Measurements from ENCODE around the gene PDZRN3. TPM values are rescaled to one million over a fixed set of nuclear protein-coding genes. Genes with fewer than 3 reads are reported as not detected.

The PDZRN3 gene
- total RNA-seq, 4 donors from 2014 or later: 25.3 to 152 (median 45.4) TPM

DNA sequence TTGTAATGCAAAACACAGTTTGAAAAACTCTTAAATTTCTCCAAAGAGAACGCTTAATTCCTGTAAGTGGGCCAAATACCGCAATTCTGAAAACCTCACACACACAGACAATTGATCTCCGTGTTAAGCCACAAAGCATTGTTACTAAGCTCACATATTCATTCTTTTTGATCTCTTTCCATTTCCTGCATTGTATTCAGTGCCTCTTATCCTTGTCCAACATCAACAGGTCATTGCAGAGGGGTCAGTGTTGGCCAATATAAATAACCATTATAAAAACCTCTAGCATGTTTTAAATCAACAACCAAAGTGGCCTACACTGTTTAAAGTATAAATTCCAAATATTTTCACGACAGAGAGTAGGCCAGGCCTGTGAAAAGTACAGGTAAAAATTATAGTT lies 171.1 kb downstream of the PDZRN3 start:
- TF ChIP-seq, protein P1, sequence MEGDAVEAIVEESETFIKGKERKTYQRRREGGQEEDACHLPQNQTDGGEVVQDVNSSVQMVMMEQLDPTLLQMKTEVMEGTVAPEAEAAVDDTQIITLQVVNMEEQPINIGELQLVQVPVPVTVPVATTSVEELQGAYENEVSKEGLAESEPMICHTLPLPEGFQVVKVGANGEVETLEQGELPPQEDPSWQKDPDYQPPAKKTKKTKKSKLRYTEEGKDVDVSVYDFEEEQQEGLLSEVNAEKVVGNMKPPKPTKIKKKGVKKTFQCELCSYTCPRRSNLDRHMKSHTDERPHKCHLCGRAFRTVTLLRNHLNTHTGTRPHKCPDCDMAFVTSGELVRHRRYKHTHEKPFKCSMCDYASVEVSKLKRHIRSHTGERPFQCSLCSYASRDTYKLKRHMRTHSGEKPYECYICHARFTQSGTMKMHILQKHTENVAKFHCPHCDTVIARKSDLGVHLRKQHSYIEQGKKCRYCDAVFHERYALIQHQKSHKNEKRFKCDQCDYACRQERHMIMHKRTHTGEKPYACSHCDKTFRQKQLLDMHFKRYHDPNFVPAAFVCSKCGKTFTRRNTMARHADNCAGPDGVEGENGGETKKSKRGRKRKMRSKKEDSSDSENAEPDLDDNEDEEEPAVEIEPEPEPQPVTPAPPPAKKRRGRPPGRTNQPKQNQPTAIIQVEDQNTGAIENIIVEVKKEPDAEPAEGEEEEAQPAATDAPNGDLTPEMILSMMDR (IDR thresholded peaks at IDR 0.05; ENCODE audit: low read depth): no peak

DNA sequence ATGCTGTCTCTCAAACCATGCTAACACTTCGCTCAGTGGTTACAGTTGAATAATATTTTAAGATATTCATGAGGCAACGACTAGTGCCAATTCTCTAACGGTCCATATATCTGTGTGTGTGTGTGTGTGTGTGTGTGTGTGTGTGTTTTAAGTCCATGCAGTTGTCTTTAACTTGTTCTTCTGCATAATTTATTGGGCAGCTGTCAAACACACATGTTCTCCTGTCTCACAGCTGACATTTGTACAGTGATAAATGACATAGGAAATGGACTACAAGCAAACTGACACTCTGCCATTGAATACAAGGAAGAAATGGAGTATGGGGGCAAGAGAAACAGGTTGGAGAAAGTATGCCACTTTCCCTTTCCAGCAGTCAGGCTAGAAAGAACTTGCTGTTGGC lies 172.0 kb downstream of the PDZRN3 start:
- TF ChIP-seq, protein P1 (IDR thresholded peaks at IDR 0.05; ENCODE audit: low read depth): no peak

DNA sequence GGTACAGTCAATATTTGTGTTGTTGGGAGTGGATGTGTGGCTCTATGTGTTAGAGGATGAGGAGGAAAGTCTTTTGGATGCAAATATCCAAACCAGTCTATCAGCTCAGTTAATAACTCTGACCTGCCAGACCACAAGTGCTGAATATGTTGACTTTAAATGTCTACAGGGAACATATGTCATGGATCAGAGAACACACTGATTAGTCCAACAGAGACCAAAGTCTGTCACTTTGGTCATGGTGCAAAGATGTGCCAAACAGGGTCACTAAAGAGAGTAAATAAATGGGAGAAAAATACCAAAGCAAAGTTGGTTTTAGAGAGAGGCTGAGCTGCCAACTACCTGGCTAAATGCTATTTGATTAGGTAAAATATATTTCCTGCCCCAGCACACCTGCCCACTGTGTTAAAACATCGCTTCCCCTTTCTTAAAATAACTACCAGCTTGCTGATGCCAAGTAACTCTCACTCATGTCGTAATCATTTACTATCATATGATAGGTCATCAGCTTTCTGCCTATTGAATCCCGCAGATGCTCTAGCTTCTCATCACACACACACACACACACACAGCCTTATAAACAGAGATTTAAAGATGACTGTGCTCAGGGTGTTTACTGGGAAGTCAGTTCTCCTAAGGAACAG lies 173.3 kb downstream of the PDZRN3 start:
- TF ChIP-seq, protein P1 (IDR thresholded peaks at IDR 0.05; ENCODE audit: low read depth): no peak

DNA sequence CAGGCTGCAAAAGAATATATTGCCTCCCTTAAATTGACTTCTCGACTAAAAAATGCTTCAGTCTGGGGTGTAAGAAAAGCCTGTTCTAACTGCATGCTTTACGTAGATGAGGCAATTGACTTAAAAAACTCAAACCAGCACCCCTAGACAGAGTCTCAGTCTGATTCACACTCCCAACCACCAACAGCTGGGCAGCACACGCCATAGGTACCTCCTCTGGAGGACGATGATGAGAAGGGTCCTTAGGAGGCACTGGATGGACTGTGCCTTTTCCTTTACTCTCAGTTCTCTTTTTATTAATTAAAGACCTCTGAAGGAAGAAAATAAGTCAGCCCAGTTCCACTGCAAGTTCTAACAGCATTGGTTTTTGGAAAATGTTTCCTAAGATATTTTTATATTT lies 175.0 kb downstream of the PDZRN3 start:
- TF ChIP-seq, protein P1 (IDR thresholded peaks at IDR 0.05; ENCODE audit: low read depth): no peak

DNA sequence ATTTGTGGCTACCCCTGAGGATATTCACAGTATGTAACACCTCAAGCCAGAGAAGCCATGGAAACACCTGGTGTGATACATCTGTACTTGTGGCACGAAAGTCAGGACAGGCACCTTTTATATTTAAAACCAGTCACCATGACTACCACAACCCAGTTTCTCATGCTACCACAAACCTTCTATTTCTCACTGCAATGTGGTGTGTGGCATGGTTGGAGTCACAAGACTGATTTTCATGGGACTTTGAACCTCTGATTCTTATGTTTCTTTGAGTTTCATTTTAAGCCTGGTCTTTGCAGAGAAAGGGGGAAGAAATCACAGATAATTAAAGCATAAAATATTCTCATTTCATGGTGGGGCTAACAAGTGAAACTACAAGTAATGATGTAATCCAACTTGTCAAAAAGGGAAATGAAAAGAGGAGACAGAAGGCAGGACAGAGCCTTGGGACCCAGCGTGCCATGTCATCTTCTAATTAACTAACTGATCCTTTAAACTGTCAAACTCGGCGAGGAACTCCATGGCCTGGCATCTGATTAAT lies 175.9 kb downstream of the PDZRN3 start:
- TF ChIP-seq, protein P1 (IDR thresholded peaks at IDR 0.05; ENCODE audit: low read depth): no peak

DNA sequence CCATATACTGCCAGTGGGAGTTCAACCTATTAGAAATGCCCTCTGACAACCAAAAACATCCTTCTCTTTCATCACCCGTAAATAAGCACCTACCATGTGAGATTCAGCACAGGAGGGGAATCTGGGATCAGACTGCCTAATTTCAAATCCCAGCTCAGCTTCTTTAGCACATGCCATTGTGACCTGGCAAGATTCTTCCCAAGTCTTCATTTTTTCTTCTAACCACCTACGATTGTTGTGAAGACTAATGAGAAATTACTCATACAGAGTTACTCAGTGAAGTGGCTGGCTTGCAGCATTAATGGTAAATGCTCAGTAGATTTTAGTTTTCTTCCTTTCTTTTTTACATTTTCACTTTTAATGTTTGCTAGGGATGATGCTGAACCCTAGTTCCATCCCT lies 176.7 kb downstream of the PDZRN3 start:
- TF ChIP-seq, protein P1 (IDR thresholded peaks at IDR 0.05; ENCODE audit: low read depth): no peak

DNA sequence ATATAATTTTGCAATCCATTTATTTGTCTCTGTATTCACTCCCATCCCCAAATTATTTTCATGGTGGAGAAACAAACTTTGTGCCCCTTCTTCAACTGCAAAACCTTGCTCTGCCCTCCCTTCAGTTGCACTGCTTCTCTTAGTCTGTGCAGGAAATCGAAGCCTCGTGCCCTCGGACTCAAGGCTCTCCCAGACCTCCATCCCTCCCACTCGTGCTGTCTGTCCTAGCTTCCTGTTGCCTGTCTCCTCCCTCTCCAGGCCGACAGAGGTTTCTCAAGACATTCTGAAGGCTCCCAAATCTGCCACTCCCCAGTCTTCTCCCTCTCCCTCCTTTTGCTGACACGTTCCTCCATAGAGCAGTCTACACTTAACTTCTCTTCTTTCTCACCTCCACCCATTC lies 177.6 kb downstream of the PDZRN3 start:
- TF ChIP-seq, protein P1 (IDR thresholded peaks at IDR 0.05; ENCODE audit: low read depth): no peak
